Ovary (tissue), 9 donors: Measurements from ENCODE around the gene TGFBR1. TPM values are rescaled to one million over a fixed set of nuclear protein-coding genes. Genes with fewer than 3 reads are reported as not detected.

Experiments used
- DNase-seq, 5 donors: peaks; one replicate each; pipeline ENCODE4 v3.0.0-alpha.2; 2019 to 2020
- H3K27ac ChIP-seq, 2 donors: fragments of 200-600 bp; one replicate each; pipeline versions ENCODE4 v1.5.1 to v1.8.0; 2019 to 2022
- H3K27me3 ChIP-seq: fragments of 200-600 bp; one replicate; pipeline ENCODE4 v1.8.0; 2022
- H3K36me3 ChIP-seq: fragments of 200-600 bp; sonication (generic); one replicate; pipeline ENCODE4 v1.5.1; 2019
- H3K4me1 ChIP-seq: one replicate; pipeline ENCODE4 v1.8.1; 2013; ENCODE audit warnings: mild to moderate bottlenecking, moderate library complexity; ENCODE audit not compliant: insufficient read depth
- H3K4me3 ChIP-seq: fragments of 200-600 bp; sonication (generic); one replicate; pipeline ENCODE4 v1.5.1; 2017
- H3K9me3 ChIP-seq, 2 donors: fragments of 200-600 bp in 1 of 2; sonication (generic) in 1 of 2; one replicate each; pipeline versions ENCODE4 v1.5.1 to v1.8.1; 2013 to 2019; ENCODE audit warnings: mild to moderate bottlenecking in 1 of 2, moderate library complexity in 1 of 2
- EP300 ChIP-seq: sonication (generic); formaldehyde crosslinking; IDR thresholded peaks from one replicate; pipeline ENCODE4 v1.6.1; 2017; ENCODE audit warnings: antibody characterized with exemption
- POLR2A ChIP-seq: fragments of 450-650 bp; IDR thresholded peaks from one replicate; pipeline ENCODE4 v1.6.1; 2017; ENCODE audit warnings: antibody characterized with exemption, mild to moderate bottlenecking, moderate library complexity
- WGBS, 3 donors: extraction: QIAGEN DNeasy Blood & Tissue Kit in 1 of 3; methylation state at CpG; one replicate each; pipeline versions ENCODE4 v1.1.5 to v1.1.7; 2013 to 2017; 5-methylcytosine and 5-hydroxymethylcytosine counted together
- intact Hi-C, 4 donors: fragments of 100-400 bp; cut with DNase I; formaldehyde crosslinking; loops; one replicate each; pipeline versions ENCODE4 v1.11.0 to v1.15.1; 2022 to 2023
- polyA plus RNA-seq, 2 donors: library from polyadenylated mRNA; stranded (reverse); fragments of 200-250 nt in 1 of 2; fragments of 350-450 nt in 1 of 2; fragmentation: Illumina TruSeq in 1 of 2; extraction: RNeasy Lipid Tissue Mini Kit (QIAGEN cat#74804) in 1 of 2; gene quantifications; one replicate each; pipeline ENCODE4 v1.2.3, GENCODE V29; 2013 to 2014
- total RNA-seq, 7 donors: library from RNA; depleted of rRNA in 2 of 7; stranded (reverse); fragments of >200 nt in 2 of 7; fragmentation: NEBNext Ultra II Directional in 3 of 7; extraction: Animal tissue kit (Norgen Biotek cat#: 25700) in 3 of 7; gene quantifications; one replicate each; pipeline versions ENCODE4 v1.1.0 to v1.2.4, GENCODE V29; 2016 to 2023
- TF ChIP-seq, protein P1 (sequence below), 3 donors: fragments of 450-650 bp in 2 of 3; fragments of 200-600 bp in 1 of 3; IDR thresholded peaks; one replicate each; pipeline versions ENCODE4 v1.5.1 to v1.8.0; 2016 to 2022; ENCODE audit warnings: antibody characterized with exemption in 3 of 3, mild to moderate bottlenecking in 1 of 3
- donor health status: DM: no; HTN: no; CAD: no; lungs with moderate emphysema.
- donor health status: DM: no; HTN: no; CAD: no.
- donor health status: Bipolar disorder and iron deficiency.
- donor health status: DM: yes; HTN: yes; CAD: no.
- donor health status: DM: no; HTN: no; CAD: no.
- donor health status: DM: yes; HTN: yes; CAD: no.

Gene TGFBR1
- total and polyA plus RNA-seq, 9 donors = 12.5 to 55.9 (median 38.3) TPM

DNA sequence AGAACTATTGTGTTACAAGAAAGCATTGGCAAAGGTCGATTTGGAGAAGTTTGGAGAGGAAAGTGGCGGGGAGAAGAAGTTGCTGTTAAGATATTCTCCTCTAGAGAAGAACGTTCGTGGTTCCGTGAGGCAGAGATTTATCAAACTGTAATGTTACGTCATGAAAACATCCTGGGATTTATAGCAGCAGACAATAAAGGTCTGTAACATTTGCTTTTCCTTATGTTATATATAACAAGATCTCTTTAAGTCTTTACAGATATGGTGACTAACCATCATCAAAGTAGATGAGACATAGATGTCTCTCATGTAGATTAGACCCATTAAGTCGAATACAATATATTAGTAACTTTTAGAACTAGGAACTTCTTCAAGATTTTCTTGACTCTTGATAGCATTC, 33.0 kb downstream of the TGFBR1 start:
- H3K27me3 ChIP-seq = no peaks in the 10 kb centered on the region
- intact Hi-C loops = no loop called here
- H3K9me3 ChIP-seq = no peaks in the 10 kb centered on the region
- DNase-seq = no peak
- 84 to 93% (median 87%) methylated on average over 7 of the region's 7 CpGs for WGBS, 3 donors
- H3K36me3 ChIP-seq = no peaks in the 10 kb centered on the region
- H3K4me3 ChIP-seq = no peak overlapping the region
- TF ChIP-seq EP300 (no peak), POLR2A (no peak)
- TF ChIP-seq, protein P1, sequence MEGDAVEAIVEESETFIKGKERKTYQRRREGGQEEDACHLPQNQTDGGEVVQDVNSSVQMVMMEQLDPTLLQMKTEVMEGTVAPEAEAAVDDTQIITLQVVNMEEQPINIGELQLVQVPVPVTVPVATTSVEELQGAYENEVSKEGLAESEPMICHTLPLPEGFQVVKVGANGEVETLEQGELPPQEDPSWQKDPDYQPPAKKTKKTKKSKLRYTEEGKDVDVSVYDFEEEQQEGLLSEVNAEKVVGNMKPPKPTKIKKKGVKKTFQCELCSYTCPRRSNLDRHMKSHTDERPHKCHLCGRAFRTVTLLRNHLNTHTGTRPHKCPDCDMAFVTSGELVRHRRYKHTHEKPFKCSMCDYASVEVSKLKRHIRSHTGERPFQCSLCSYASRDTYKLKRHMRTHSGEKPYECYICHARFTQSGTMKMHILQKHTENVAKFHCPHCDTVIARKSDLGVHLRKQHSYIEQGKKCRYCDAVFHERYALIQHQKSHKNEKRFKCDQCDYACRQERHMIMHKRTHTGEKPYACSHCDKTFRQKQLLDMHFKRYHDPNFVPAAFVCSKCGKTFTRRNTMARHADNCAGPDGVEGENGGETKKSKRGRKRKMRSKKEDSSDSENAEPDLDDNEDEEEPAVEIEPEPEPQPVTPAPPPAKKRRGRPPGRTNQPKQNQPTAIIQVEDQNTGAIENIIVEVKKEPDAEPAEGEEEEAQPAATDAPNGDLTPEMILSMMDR (IDR thresholded peaks at IDR 0.05) = no peak
- no peaks in the 10 kb centered on the region for H3K4me1 ChIP-seq
- no peak overlapping the region for H3K27ac ChIP-seq

DNA sequence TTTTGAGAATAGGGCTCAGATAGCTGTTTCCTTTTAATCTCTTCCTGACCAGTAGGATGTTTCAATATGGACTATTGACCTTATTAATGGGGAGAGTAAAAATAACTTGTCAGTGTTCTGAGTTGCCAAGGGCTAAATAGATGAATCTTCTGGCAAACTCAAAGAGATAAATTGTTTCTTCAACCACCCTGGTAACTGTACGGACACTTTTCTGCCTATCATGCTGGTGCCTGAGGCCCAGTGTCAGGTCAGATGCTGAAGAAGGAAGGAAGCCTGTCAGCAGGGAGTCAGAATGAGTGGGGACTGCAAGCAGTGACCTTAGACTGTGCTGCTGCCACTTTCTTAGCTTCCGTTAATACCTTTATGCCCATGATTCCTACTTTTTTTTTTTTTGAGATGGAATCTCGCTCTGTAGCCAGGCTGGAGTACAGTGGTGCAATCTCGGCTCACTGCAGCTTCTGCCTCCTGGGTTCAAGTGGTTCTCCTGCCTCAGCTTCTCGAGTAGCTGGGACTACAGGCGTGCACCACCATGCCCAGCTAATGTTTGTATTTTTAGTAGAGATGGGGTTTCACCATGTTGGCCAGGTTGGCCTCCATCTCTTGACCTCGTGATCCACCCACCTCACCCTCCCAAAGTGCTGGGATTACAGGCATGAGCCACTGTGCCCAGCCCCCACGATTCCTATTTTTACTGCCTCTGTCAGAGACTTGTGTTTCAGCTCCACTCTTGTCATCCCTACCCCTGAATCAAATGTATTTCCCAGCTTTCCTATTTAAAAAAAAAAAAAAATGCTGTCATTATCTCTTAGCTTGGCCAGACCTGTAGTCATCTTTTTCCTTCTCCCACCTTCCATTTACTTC, 33.7 kb downstream of the TGFBR1 start:
- Histone ChIP-seq H3K27me3 (no peaks in the 10 kb centered on the region), H3K36me3 (no peaks in the 10 kb centered on the region), H3K27ac (no peak overlapping the region), H3K9me3 (no peaks in the 10 kb centered on the region), H3K4me1 (no peaks in the 10 kb centered on the region), H3K4me3 (no peak overlapping the region)
- intact Hi-C loops = no loop called here
- DNase-seq = no peak
- WGBS, 3 donors = 90 to 95% (median 95%) methylated on average over 8 of the region's 8 CpGs
- TF ChIP-seq POLR2A (no peak), EP300 (no peak)
- TF ChIP-seq, protein P1 (IDR thresholded peaks at IDR 0.05) = no peak

DNA sequence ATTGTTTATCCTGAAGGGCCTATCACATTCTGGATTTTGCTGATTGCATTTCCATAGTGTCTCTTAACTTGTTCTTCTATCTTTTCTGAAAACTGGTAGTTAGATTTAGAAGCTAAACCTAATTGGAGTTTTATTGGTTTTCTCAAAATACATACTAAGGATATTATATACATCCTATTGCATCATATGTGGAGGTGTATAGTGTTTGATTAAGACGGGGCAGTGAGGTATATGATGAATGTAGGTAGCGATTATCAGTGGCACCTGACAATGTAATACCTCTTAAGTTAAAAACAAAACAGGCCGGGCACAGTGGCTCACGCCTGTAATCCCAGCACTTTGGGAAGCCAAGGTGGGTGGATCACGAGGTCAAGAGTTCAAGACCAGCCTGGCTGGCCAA, 35.0 kb downstream of the TGFBR1 start:
- DNase-seq = no peak
- Histone ChIP-seq H3K4me3 (no peak overlapping the region), H3K36me3 (no peaks in the 10 kb centered on the region), H3K27ac (no peak overlapping the region), H3K4me1 (no peaks in the 10 kb centered on the region), H3K9me3 (no peaks in the 10 kb centered on the region), H3K27me3 (no peaks in the 10 kb centered on the region)
- WGBS, 3 donors = 91 to 97% (median 94%) methylated on average over 5 of the region's 5 CpGs
- intact Hi-C loops = loop anchor here in 3 of 4 donors (5.0 to 10.0 kb wide), 3 partner anchors 143 to 295 kb away; no protein-coding TSS in a partner anchor
- TF ChIP-seq POLR2A (no peak), EP300 (no peak)
- TF ChIP-seq, protein P1 (IDR thresholded peaks at IDR 0.05) = no peak

DNA sequence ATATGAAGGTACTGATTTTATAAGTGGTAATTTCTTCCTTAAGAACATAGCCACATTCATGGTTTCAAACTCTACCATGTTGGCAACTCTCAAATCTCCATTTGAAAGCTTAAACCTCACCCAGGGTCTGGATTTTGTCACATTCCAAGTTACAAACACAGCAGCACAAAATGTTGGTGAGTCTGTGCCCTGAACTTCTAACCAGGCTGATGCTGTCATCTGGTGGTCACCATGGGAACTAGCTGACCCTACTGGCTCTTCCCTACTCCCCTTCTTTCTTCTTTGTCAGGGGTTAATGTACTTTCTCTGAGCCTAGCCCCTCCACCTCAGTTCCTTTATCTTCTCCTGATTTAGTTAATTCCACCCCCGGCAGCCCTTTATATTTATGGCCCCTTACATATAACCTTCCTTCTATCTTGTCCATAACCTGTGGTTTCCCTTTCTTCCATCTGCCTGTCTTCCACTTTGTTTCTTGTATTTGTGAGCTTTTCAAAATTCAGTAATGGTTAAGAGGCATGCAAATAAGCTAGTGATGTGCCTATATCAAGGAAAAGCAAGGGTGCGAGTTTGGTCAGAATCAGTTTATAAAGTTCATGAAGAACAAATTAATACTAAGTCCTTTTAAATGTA, 35.9 kb downstream of the TGFBR1 start:
- no peak overlapping the region for H3K27ac ChIP-seq
- intact Hi-C loops = loop anchor here in 3 of 4 donors (5.0 to 10.0 kb wide), 3 partner anchors 143 to 296 kb away; no protein-coding TSS in a partner anchor
- no peaks in the 10 kb centered on the region for H3K9me3 ChIP-seq
- 68 to 74% (median 69%) methylated on average over 2 of the region's 2 CpGs for WGBS, 3 donors
- H3K27me3 ChIP-seq = no peaks in the 10 kb centered on the region
- H3K4me3 ChIP-seq = no peak overlapping the region
- no peaks in the 10 kb centered on the region for H3K36me3 ChIP-seq
- no peaks in the 10 kb centered on the region for H3K4me1 ChIP-seq
- no peak for TF ChIP-seq POLR2A
- TF ChIP-seq, protein P1 (IDR thresholded peaks at IDR 0.05) = peak; percentile 53 to 64 (median 59)
- DNase-seq = peak in 2 of 5 donors; percentile 11 to 44
